GM21360 (cell line): ENCODE results near the gene AAMP.

Source experiments
- ATAC-seq: cut with Tn5 transposase; IDR thresholded peaks from one replicate; pipeline ENCODE4 v1.9.1; 2021; ENCODE audit warnings: mild to moderate bottlenecking, moderate library complexity; ENCODE audit not compliant: unreplicated experiment

AAMP gene

GRCh38 chr2:218294430-218295022 lies 24.6 kb upstream of the AAMP start:
- ATAC-seq = no peak

GRCh38 chr2:218293715-218294429 lies 23.9 kb upstream of the AAMP start:
- no peak for ATAC-seq

GRCh38 chr2:218292048-218293014 lies 22.4 kb upstream of the AAMP start, which contains the start of gene TMBIM1:
TSS of gene TMBIM1 (minus strand) at chr2:218292503. CDS start at chr2:218282141, 10,362 bp downstream.
- ATAC-seq = peak; percentile 73

- no peak for ATAC-seq
Measured at GRCh38 chr2:218291318-218292047, 21.5 kb upstream of the AAMP start.

- ATAC-seq = peak; percentile 39
Measured at GRCh38 chr2:218290316-218291261, 20.7 kb upstream of the AAMP start.

- no peak for ATAC-seq
Measured at GRCh38 chr2:218289639-218290315, 19.8 kb upstream of the AAMP start.

- peak; percentile 54 for ATAC-seq
Measured at GRCh38 chr2:218286570-218287459, 16.9 kb upstream of the AAMP start.

GRCh38 chr2:218285604-218286003 lies 15.7 kb upstream of the AAMP start:
- no peak for ATAC-seq

GRCh38 chr2:218284106-218284811 lies 14.3 kb upstream of the AAMP start:
- ATAC-seq = no peak

GRCh38 chr2:218282173-218282991 lies 12.4 kb upstream of the AAMP start:
- no peak for ATAC-seq

- ATAC-seq = no peak
Measured at GRCh38 chr2:218281449-218281848, 11.5 kb upstream of the AAMP start.

GRCh38 chr2:218280260-218280870 lies 10.4 kb upstream of the AAMP start:
- no peak for ATAC-seq

- no peak for ATAC-seq
Measured at GRCh38 chr2:218278531-218279360, 8.8 kb upstream of the AAMP start.

- ATAC-seq = no peak
Measured at GRCh38 chr2:218277921-218278320, 8.0 kb upstream of the AAMP start.
